Measurements from ENCODE around the gene KANK3. TPM values are rescaled to one million over a fixed set of nuclear protein-coding genes. Genes with fewer than 3 reads are reported as not detected.

Gene KANK3
- total RNA-seq, 4 donors from 2014 or later = 4.1 to 36.6 (median 24.8) TPM

DNA sequence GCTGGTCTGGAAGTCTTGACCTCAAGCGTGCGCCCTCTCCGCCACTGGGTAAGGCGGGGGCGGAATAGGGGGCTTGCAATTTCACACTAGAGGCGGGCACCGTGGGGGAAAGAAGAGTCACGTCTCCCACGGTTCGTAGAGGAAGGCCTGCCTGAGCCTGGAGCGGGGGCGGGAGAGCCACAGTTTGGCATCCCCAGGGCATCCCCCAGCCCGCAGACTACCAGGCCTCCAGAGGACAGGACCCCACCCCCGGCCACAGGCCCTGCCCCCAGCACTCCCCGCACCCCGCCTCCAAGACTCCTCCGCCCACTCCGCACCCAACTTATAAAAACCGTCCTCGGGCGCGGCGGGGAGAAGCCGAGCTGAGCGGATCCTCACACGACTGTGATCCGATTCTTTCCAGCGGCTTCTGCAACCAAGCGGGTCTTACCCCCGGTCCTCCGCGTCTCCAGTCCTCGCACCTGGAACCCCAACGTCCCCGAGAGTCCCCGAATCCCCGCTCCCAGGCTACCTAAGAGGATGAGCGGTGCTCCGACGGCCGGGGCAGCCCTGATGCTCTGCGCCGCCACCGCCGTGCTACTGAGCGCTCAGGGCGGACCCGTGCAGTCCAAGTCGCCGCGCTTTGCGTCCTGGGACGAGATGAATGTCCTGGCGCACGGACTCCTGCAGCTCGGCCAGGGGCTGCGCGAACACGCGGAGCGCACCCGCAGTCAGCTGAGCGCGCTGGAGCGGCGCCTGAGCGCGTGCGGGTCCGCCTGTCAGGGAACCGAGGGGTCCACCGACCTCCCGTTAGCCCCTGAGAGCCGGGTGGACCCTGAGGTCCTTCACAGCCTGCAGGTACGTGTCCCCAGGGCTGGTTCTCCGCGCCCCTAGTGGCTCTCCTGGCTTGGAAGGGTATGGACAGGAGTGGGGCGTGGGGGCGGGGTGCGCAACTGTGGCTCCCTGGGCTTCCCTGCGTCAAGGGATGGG lies 21.0 kb upstream of the KANK3 start, which contains the start of gene ANGPTL4:
Gene ANGPTL4 (plus strand): TSS at position 353 of the 969 bp plus-strand sequence. CDS start 167 bp downstream, at position 520.
- peak; percentile 62 to 80 for DNase-seq
- Histone ChIP-seq H3K9me3 (no peaks in the 10 kb centered on the region), H3K4me1 (peaks cover 0 to 6% of the 10 kb centered on the region in 2 donors)

DNA sequence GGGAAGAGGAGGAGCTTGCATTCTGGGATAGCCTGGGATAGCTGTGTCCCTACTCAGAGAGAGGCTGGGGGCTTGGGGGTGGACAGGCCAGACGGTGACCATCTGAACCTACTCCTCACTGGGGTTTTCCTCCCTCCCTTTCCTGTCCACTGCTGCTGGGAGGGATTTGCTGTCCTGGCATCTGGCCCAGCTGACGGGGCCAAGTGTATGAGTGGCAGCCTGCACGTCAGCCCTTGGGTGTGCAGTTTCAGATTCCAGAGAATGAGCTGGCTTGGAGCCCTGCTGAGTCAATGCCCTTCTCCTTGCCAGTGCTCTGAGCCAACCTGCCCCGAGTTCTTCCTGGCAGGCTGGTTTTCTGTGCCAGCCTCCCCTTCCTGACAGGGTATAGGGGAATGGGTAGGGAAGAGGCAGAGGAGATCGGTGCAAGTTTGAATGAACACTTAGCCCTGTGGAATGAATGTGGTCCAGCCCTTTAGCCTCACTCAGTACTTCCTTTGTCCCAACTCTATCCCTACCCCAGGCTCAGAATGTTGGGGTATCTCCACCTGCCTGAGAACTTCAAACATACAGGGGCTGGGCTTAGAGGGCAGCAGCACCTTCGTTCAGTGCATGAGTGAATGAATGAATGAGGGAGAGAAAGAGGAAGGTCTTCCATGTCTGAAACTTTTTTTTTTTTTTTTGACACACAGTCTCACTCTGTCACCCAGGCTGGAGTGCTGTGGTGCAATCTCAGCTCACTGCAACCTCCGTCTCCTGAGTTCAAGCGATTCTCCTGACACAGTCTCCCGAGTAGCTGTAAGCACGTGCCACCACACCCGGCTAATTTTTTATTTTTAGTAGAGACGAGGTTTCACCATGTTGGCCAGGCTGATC lies 19.1 kb upstream of the KANK3 start:
- H3K4me3 ChIP-seq = no peak overlapping the region
- no peaks in the 10 kb centered on the region for H3K27me3 ChIP-seq
- H3K36me3 ChIP-seq = no peaks in the 10 kb centered on the region
- peak; percentile 88 to 90 for DNase-seq
- TF ChIP-seq, protein P1, sequence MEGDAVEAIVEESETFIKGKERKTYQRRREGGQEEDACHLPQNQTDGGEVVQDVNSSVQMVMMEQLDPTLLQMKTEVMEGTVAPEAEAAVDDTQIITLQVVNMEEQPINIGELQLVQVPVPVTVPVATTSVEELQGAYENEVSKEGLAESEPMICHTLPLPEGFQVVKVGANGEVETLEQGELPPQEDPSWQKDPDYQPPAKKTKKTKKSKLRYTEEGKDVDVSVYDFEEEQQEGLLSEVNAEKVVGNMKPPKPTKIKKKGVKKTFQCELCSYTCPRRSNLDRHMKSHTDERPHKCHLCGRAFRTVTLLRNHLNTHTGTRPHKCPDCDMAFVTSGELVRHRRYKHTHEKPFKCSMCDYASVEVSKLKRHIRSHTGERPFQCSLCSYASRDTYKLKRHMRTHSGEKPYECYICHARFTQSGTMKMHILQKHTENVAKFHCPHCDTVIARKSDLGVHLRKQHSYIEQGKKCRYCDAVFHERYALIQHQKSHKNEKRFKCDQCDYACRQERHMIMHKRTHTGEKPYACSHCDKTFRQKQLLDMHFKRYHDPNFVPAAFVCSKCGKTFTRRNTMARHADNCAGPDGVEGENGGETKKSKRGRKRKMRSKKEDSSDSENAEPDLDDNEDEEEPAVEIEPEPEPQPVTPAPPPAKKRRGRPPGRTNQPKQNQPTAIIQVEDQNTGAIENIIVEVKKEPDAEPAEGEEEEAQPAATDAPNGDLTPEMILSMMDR (IDR thresholded peaks at IDR 0.05) = no peak
- peak in 1 of 2 donors; percentile 27 for TF ChIP-seq POLR2A (IDR thresholded peaks at IDR 0.05)
- intact Hi-C loops (cut with DNase I; ENCODE audit: low total_unique reads) = no loop called here
- H3K4me1 ChIP-seq = peaks cover 0 to 6% of the 10 kb centered on the region in 2 donors
- no peaks in the 10 kb centered on the region for H3K9me3 ChIP-seq
- peak overlapping the region; percentile 51 to 72 for H3K27ac ChIP-seq

More for the DNA sequence above, 21.0 kb upstream of the KANK3 start, which contains the start of gene ANGPTL4:
- TF ChIP-seq, protein P1 (IDR thresholded peaks at IDR 0.05) = peak in 1 of 4 experiments; percentile 27
- peak in 1 of 2 donors; percentile 52 for TF ChIP-seq POLR2A (IDR thresholded peaks at IDR 0.05)
- Histone ChIP-seq H3K36me3 (no peaks in the 10 kb centered on the region), H3K27ac (peak within 1 kb of the TSS; percentile 49 to 72), H3K27me3 (no peaks in the 10 kb centered on the region), H3K4me3 (peak within 1 kb of the TSS; percentile 39 to 40)
- intact Hi-C loops (cut with DNase I; ENCODE audit: low total_unique reads) = no loop called here

DNA sequence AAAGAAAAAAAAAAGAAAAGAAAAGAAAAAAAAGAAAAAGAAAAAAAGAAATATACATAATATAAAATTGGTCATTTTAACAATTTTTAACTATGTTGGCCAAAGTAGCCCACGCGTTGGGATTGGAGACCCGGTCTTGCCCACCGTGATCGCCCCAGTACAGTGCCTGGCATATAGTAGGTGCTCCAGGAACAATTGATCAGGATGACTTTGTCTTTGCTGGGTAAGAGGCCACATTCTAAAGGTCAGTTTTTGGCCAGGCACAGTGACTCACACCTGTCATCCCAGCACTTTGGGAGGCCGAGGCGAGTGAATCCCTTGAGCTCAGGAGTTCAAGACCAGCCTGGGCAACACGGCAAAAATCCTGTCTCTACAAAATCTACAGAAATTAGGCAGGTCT lies 17.1 kb upstream of the KANK3 start:
- Histone ChIP-seq H3K4me1 (peaks cover 0 to 6% of the 10 kb centered on the region in 2 donors), H3K9me3 (no peaks in the 10 kb centered on the region), H3K27me3 (no peaks in the 10 kb centered on the region), H3K36me3 (no peaks in the 10 kb centered on the region), H3K27ac (no peak overlapping the region), H3K4me3 (no peak overlapping the region)
- DNase-seq = no peak
- TF ChIP-seq, protein P1 (IDR thresholded peaks at IDR 0.05) = no peak
- TF ChIP-seq POLR2A (IDR thresholded peaks at IDR 0.05) = no peak
- intact Hi-C loops (cut with DNase I; ENCODE audit: low total_unique reads) = no loop called here

DNA sequence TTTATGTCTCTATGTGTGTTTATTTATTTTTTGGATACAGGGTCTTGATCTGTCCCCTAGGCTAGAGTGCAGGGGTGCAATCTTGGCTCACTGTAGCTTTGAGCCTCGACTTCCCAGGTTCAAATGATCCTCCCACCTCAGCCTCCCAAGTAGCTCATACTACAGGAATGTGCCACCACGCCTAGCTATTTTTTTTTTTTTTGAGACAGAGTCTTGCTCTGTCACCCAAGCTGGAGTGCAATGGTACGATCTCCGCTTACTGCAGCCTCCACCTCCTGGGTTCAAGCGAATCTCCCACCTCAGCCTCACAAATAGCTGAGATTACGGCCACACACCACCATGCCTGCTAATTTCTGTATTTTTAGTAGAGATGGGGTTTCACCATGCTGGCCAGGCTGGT lies 15.9 kb upstream of the KANK3 start:
- no peak overlapping the region for H3K27ac ChIP-seq
- TF ChIP-seq, protein P1 (IDR thresholded peaks at IDR 0.05) = no peak
- no peak for TF ChIP-seq POLR2A (IDR thresholded peaks at IDR 0.05)
- no peaks in the 10 kb centered on the region for H3K27me3 ChIP-seq
- H3K4me3 ChIP-seq = no peak overlapping the region
- intact Hi-C loops (cut with DNase I; ENCODE audit: low total_unique reads) = loop anchor here (10.0 kb wide), 1 partner anchor 46 kb away; no protein-coding TSS in a partner anchor
- no peaks in the 10 kb centered on the region for H3K9me3 ChIP-seq
- DNase-seq = no peak
- no peaks in the 10 kb centered on the region for H3K36me3 ChIP-seq
- H3K4me1 ChIP-seq = no peaks in the 10 kb centered on the region

Data from uterus (tissue), 4 donors.